SK-N-SH (cell line): ENCODE results near the gene TRIP13. TPM values are rescaled to one million over a fixed set of nuclear protein-coding genes. Genes with fewer than 3 reads are reported as not detected.

Source experiments
- CTCF ChIA-PET: fragments of 300-600, 350-600 bp; formaldehyde crosslinking; extraction: SDS; loops from one replicate; lab custom pipeline; 2021; lab: Yijun Ruan, JAX
- POLR2A ChIA-PET: fragments of 350-600 bp; sonication (Branson Sonifier 250); formaldehyde crosslinking; extraction: SDS; loops from one replicate; lab custom pipeline; 2020; ENCODE audit warnings: antibody characterized with exemption, inconsistent platforms; lab: Yijun Ruan, JAX
- DNase-seq: peaks from one replicate; pipeline ENCODE4 v3.0.0; 2012
- H2AFZ ChIP-seq: fragments of 200-600 bp; sonication (generic); 2 replicates; pipeline ENCODE4 v1.8.1; 2016; ENCODE audit warnings: antibody characterized with exemption, mild to moderate bottlenecking, low read depth
- H3F3A ChIP-seq: fragments of 200-600 bp; sonication (generic); replicated peaks from 2 replicates; pipeline ENCODE3; 2016; ENCODE audit warnings: antibody characterized with exemption, mild to moderate bottlenecking; ENCODE audit not compliant: insufficient read depth
- H3K27ac ChIP-seq, 2 experiments: fragments of 200-500 bp in 1 of 2; fragments of 200-600 bp in 1 of 2; sonication (Bioruptor generic) in 1 of 2; sonication (generic), shearing (Covaris generic) in 1 of 2; 2 replicates each; pipeline versions ENCODE4 v1.5.1 to v1.6.1; 2014 to 2016; ENCODE audit warnings: low read depth in 2 of 2, inconsistent platforms in 1 of 2, low read length in 1 of 2, mild to moderate bottlenecking in 1 of 2, mixed read lengths in 1 of 2
- H3K27me3 ChIP-seq: fragments of 200-600 bp; sonication (generic), shearing (Covaris generic); 2 replicates; pipeline ENCODE4 v1.6.1; 2016; ENCODE audit warnings: mixed run types; ENCODE audit not compliant: insufficient read depth
- H3K36me3 ChIP-seq, 2 experiments: fragments of 200-500 bp in 1 of 2; fragments of 200-600 bp in 1 of 2; sonication (Bioruptor generic) in 1 of 2; sonication (generic) in 1 of 2; replicated peaks in 1 of 2; 2 replicates each; pipeline versions ENCODE3 to v1.5.1; 2014 to 2016; ENCODE audit warnings: low read length in 1 of 2, mild to moderate bottlenecking in 1 of 2; ENCODE audit not compliant: insufficient read depth in 2 of 2, control insufficient read depth in 1 of 2
- H3K4me1 ChIP-seq, 2 experiments: fragments of 200-500 bp in 1 of 2; fragments of 200-600 bp in 1 of 2; sonication (Bioruptor generic) in 1 of 2; sonication (generic), shearing (Covaris generic) in 1 of 2; 2 replicates each; pipeline versions ENCODE4 v1.5.1 to v1.6.1; 2014 to 2016; ENCODE audit warnings: low read depth in 1 of 2, low read length in 1 of 2, mixed run types in 1 of 2; ENCODE audit not compliant: insufficient read depth in 2 of 2, control insufficient read depth in 1 of 2
- H3K4me2 ChIP-seq: fragments of 200-600 bp; sonication (generic), shearing (Covaris generic); 2 replicates; pipeline ENCODE4 v1.6.1; 2017; ENCODE audit warnings: mixed run types
- H3K4me3 ChIP-seq, 2 experiments: fragments of 200-500 bp in 1 of 2; fragments of 200-600 bp in 1 of 2; sonication (Bioruptor generic) in 1 of 2; sonication (generic), shearing (Covaris generic) in 1 of 2; 2 replicates each; pipeline versions ENCODE4 v1.5.1 to v1.8.1; 2014 to 2016; ENCODE audit warnings: low read depth in 2 of 2, inconsistent platforms in 1 of 2, low read length in 1 of 2, mild to moderate bottlenecking in 1 of 2, mixed read lengths in 1 of 2, moderate library complexity in 1 of 2
- H3K79me2 ChIP-seq: fragments of 200-600 bp; sonication (generic); 2 replicates; pipeline ENCODE4 v1.8.1; 2017; ENCODE audit warnings: mild to moderate bottlenecking; ENCODE audit not compliant: insufficient read depth
- H3K9ac ChIP-seq: fragments of 200-600 bp; sonication (generic); 2 replicates; pipeline ENCODE4 v1.6.1; 2017; ENCODE audit warnings: mixed run types
- H3K9me2 ChIP-seq: fragments of 200-600 bp; sonication (generic); 2 replicates; pipeline ENCODE4 v1.6.1; 2017; ENCODE audit warnings: mixed run types
- H3K9me3 ChIP-seq: fragments of 200-600 bp; sonication (generic); 2 replicates; pipeline ENCODE4 v1.6.1; 2017; ENCODE audit warnings: mixed run types, mild to moderate bottlenecking, moderate library complexity
- H4K20me1 ChIP-seq: fragments of 200-600 bp; sonication (generic); 2 replicates; pipeline ENCODE4 v1.6.1; 2017; ENCODE audit warnings: mild to moderate bottlenecking, mixed run types; ENCODE audit not compliant: insufficient read depth
- CHD2 ChIP-seq: fragments of 150-350 bp; IDR thresholded peaks from 2 replicates; pipeline ENCODE4 v1.6.1; 2018; ENCODE audit warnings: low read length; ENCODE audit not compliant: partially characterized antibody
- EZH2phosphoT487 ChIP-seq: fragments of 200-600 bp; sonication (generic); IDR thresholded peaks from 2 replicates; pipeline ENCODE4 v1.6.1; 2017; ENCODE audit warnings: low read depth, mixed run types, mild to moderate bottlenecking, antibody characterized with exemption, moderate library complexity, borderline replicate concordance
- FOXJ3 ChIP-seq: sonication (generic); formaldehyde crosslinking; IDR thresholded peaks from 2 replicates; pipeline ENCODE4 v1.5.1; 2020; ENCODE audit warnings: mild to moderate bottlenecking, missing genetic modification reagents
- GABPA ChIP-seq: IDR thresholded peaks from 2 replicates; pipeline ENCODE4 v1.4.0; 2012; ENCODE audit warnings: low read depth, mild to moderate bottlenecking
- JUND ChIP-seq: IDR thresholded peaks from 2 replicates; pipeline ENCODE4 v1.4.0; 2012
- MEF2A ChIP-seq: IDR thresholded peaks from 2 replicates; pipeline ENCODE4 v1.4.0; 2012; ENCODE audit warnings: low read depth, borderline replicate concordance
- NFIC ChIP-seq: IDR thresholded peaks from 2 replicates; pipeline ENCODE4 v1.4.0; 2012; ENCODE audit warnings: borderline replicate concordance
- NRF1 ChIP-seq: IDR thresholded peaks from 2 replicates; pipeline ENCODE4 v1.6.1; 2012; ENCODE audit warnings: low read depth, mild to moderate bottlenecking, low read length
- RCOR1 ChIP-seq: fragments of 150-350 bp; IDR thresholded peaks from 2 replicates; pipeline ENCODE4 v1.6.1; 2017; ENCODE audit warnings: antibody characterized with exemption, low read length
- RXRA ChIP-seq: IDR thresholded peaks from 2 replicates; pipeline ENCODE4 v1.4.0; 2012; ENCODE audit warnings: low read depth, mild to moderate bottlenecking, borderline replicate concordance
- TAF1 ChIP-seq: IDR thresholded peaks from 2 replicates; pipeline ENCODE4 v1.6.1; 2012; ENCODE audit warnings: low read depth, mild to moderate bottlenecking, low read length, moderate library complexity, borderline replicate concordance
- TEAD4 ChIP-seq: IDR thresholded peaks from 2 replicates; pipeline ENCODE4 v1.4.0; 2012; ENCODE audit warnings: mild to moderate bottlenecking, borderline replicate concordance; ENCODE audit not compliant: insufficient read depth
- WGBS: methylation state at CpG from one replicate; pipeline ENCODE4 v1.1.6; 2017; ENCODE audit warnings: low lambda C conversion rate; 5-methylcytosine and 5-hydroxymethylcytosine counted together
- polyA plus RNA-seq, 3 experiments: library from polyadenylated mRNA; depleted of rRNA; stranded (reverse); fragments of >200 nt; gene quantifications; 2 replicates each; pipeline ENCODE4 v1.2.3, GENCODE V29; 2012
- TF ChIP-seq, protein P1 (sequence below): IDR thresholded peaks from 2 replicates; pipeline ENCODE4 v1.4.0; 2012; ENCODE audit warnings: low read depth, borderline replicate concordance
- TF ChIP-seq, protein P2 (sequence below): fragments of 200-600 bp; sonication (generic); IDR thresholded peaks from 2 replicates; pipeline ENCODE4 v1.6.1; 2017; ENCODE audit warnings: antibody characterized with exemption, mild to moderate bottlenecking, moderate library complexity
- TF ChIP-seq, protein P3 (sequence below): IDR thresholded peaks from 2 replicates; pipeline ENCODE4 v1.6.1; 2012; ENCODE audit warnings: mild to moderate bottlenecking, low read depth, low read length, moderate library complexity
- TF ChIP-seq, protein P4 (sequence below): fragments of 150-350 bp; IDR thresholded peaks from 2 replicates; pipeline ENCODE4 v1.6.1; 2016; ENCODE audit warnings: mild to moderate bottlenecking, low read depth, low read length
- TF ChIP-seq, protein P5 (sequence below): IDR thresholded peaks from 2 replicates; pipeline ENCODE4; 2012

TRIP13 gene
- polyA plus RNA-seq, 1 of the 3 experiments (the other 2 are of a cell fraction) = 24.1 TPM

DNA sequence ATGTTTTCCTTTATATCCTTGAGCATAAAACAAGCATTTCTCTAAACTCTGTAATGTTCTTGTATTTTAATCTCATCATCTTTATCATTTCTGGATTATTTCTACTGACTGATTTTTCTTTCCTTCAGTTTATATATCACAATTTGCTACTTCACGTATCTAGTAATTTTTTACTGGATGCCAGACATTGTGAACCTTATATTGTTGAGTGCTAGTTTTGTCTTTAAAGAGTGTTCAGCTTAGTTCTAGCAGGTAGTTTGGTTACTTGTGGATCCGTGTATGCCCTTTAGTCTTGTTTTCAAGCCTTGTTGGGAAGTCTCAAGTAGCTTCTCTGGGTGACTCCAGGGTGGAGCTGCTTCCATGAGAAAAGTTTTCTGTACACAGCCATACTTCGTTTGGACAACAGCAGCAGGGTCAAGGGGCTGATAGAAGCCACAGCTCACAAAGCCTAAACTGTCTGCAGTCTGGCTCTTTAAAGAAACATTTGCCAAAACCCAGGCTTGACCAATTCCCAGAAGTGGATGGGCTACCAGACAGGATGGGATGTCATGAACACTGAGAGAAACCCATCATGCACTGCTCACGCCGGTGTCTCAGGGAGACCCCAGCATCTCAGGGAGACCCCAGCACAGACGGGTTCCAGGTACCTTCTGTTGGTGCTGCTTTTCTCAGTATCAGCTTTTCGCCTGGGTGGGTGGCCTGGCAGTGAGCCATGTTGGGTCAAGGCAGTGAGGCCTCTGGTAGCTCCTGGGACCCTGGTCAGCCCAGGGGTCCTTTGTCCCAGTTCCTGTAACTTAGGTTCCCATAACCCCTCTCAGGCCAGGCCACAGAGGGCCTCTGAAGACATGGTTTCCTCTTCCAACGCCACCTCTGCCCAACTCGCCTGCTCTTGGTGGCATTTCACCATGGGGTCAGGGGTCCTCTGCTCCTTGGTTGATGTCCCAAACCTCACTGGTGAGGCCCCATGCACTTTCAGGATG is 29.1 kb downstream of the TRIP13 start:
- no peak overlapping the region for H3K4me2 ChIP-seq
- no peak for TF ChIP-seq TEAD4
- no peak for TF ChIP-seq RCOR1
- TF ChIP-seq, protein P1, sequence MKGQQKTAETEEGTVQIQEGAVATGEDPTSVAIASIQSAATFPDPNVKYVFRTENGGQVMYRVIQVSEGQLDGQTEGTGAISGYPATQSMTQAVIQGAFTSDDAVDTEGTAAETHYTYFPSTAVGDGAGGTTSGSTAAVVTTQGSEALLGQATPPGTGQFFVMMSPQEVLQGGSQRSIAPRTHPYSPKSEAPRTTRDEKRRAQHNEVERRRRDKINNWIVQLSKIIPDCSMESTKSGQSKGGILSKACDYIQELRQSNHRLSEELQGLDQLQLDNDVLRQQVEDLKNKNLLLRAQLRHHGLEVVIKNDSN = no peak
- TF ChIP-seq JUND = no peak
- no peak for TF ChIP-seq NFIC
- no peak for TF ChIP-seq RXRA
- TF ChIP-seq, protein P2, sequence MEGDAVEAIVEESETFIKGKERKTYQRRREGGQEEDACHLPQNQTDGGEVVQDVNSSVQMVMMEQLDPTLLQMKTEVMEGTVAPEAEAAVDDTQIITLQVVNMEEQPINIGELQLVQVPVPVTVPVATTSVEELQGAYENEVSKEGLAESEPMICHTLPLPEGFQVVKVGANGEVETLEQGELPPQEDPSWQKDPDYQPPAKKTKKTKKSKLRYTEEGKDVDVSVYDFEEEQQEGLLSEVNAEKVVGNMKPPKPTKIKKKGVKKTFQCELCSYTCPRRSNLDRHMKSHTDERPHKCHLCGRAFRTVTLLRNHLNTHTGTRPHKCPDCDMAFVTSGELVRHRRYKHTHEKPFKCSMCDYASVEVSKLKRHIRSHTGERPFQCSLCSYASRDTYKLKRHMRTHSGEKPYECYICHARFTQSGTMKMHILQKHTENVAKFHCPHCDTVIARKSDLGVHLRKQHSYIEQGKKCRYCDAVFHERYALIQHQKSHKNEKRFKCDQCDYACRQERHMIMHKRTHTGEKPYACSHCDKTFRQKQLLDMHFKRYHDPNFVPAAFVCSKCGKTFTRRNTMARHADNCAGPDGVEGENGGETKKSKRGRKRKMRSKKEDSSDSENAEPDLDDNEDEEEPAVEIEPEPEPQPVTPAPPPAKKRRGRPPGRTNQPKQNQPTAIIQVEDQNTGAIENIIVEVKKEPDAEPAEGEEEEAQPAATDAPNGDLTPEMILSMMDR = no peak
- TF ChIP-seq FOXJ3 (CRISPR knock-in tag) = no peak
- no peak for TF ChIP-seq NRF1
- TF ChIP-seq TAF1 = no peak
- TF ChIP-seq CHD2 = no peak
- TF ChIP-seq, protein P3, sequence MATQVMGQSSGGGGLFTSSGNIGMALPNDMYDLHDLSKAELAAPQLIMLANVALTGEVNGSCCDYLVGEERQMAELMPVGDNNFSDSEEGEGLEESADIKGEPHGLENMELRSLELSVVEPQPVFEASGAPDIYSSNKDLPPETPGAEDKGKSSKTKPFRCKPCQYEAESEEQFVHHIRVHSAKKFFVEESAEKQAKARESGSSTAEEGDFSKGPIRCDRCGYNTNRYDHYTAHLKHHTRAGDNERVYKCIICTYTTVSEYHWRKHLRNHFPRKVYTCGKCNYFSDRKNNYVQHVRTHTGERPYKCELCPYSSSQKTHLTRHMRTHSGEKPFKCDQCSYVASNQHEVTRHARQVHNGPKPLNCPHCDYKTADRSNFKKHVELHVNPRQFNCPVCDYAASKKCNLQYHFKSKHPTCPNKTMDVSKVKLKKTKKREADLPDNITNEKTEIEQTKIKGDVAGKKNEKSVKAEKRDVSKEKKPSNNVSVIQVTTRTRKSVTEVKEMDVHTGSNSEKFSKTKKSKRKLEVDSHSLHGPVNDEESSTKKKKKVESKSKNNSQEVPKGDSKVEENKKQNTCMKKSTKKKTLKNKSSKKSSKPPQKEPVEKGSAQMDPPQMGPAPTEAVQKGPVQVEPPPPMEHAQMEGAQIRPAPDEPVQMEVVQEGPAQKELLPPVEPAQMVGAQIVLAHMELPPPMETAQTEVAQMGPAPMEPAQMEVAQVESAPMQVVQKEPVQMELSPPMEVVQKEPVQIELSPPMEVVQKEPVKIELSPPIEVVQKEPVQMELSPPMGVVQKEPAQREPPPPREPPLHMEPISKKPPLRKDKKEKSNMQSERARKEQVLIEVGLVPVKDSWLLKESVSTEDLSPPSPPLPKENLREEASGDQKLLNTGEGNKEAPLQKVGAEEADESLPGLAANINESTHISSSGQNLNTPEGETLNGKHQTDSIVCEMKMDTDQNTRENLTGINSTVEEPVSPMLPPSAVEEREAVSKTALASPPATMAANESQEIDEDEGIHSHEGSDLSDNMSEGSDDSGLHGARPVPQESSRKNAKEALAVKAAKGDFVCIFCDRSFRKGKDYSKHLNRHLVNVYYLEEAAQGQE = no peak
- TF ChIP-seq, protein P4, sequence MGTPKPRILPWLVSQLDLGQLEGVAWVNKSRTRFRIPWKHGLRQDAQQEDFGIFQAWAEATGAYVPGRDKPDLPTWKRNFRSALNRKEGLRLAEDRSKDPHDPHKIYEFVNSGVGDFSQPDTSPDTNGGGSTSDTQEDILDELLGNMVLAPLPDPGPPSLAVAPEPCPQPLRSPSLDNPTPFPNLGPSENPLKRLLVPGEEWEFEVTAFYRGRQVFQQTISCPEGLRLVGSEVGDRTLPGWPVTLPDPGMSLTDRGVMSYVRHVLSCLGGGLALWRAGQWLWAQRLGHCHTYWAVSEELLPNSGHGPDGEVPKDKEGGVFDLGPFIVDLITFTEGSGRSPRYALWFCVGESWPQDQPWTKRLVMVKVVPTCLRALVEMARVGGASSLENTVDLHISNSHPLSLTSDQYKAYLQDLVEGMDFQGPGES = no peak
- TF ChIP-seq EZH2phosphoT487 = no peak
- TF ChIP-seq, protein P5, sequence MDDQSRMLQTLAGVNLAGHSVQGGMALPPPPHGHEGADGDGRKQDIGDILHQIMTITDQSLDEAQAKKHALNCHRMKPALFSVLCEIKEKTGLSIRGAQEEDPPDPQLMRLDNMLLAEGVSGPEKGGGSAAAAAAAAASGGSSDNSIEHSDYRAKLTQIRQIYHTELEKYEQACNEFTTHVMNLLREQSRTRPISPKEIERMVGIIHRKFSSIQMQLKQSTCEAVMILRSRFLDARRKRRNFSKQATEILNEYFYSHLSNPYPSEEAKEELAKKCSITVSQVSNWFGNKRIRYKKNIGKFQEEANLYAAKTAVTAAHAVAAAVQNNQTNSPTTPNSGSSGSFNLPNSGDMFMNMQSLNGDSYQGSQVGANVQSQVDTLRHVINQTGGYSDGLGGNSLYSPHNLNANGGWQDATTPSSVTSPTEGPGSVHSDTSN = no peak
- TF ChIP-seq MEF2A = no peak
- TF ChIP-seq GABPA = no peak
- WGBS = 88% methylated on average over 5 of the region's 9 CpGs
- no peaks in the 10 kb centered on the region for H3K4me1 ChIP-seq
- no peak for DNase-seq
- ChIA-PET CTCF (interaction anchor here (0.7 to 9.2 kb wide), 14 partner anchors 10 to 723 kb away, joined by 3 to 119 read pairs (median 4); no protein-coding TSS in a partner anchor), POLR2A (no interaction called here)
- peaks cover 15 to 22% of the 10 kb centered on the region in 2 experiments for H3K36me3 ChIP-seq
- no peaks in the 10 kb centered on the region for H3K79me2 ChIP-seq
- H3K9ac ChIP-seq = no peak overlapping the region
- H3K27ac ChIP-seq = no peak overlapping the region
- no peaks in the 10 kb centered on the region for H3K9me2 ChIP-seq
- H3F3A ChIP-seq = no peaks in the 10 kb centered on the region
- no peak overlapping the region for H2AFZ ChIP-seq
- H3K4me3 ChIP-seq = no peak overlapping the region
- H4K20me1 ChIP-seq = no peaks in the 10 kb centered on the region
- H3K27me3 ChIP-seq = no peaks in the 10 kb centered on the region
- H3K9me3 ChIP-seq = no peaks in the 10 kb centered on the region
